NB4 (cell line): ENCODE data around the gene INPP5E.

ENCODE experiments used
- CTCF ChIP-seq: IDR thresholded peaks from one replicate; pipeline ENCODE4 v1.5.1; 2012; ENCODE audit warnings: low read depth, low read length
- MAX ChIP-seq: IDR thresholded peaks from 2 replicates; pipeline ENCODE4 v1.6.1; 2011; ENCODE audit warnings: low read depth, low read length
- MYC ChIP-seq: IDR thresholded peaks from 2 replicates; pipeline ENCODE4 v1.6.1; 2011; ENCODE audit warnings: low read depth, low read length
- POLR2A ChIP-seq: IDR thresholded peaks from 2 replicates; pipeline ENCODE4 v1.6.1; 2011; ENCODE audit warnings: mild to moderate bottlenecking; ENCODE audit not compliant: insufficient read length; ENCODE audit errors: extremely low read depth

GRCh38 chr9:136429683-136430491 lies 9.8 kb downstream of the INPP5E start:
- TF ChIP-seq POLR2A (no peak), CTCF (no peak), MYC (no peak), MAX (no peak)
